A549 (cell line): ENCODE data around the gene CNTNAP2. TPM values are rescaled to one million over a fixed set of nuclear protein-coding genes. Genes with fewer than 3 reads are reported as not detected.

Source experiments
- ATAC-seq, 2 experiments: fragments of 200-7000 bp in 1 of 2; fragments of >200 bp in 1 of 2; cut with Nextera tagmentation in 1 of 2; cut with Tn5 transposase in 1 of 2; 3 replicates each; pipeline versions ENCODE4 v1.8.0 to v1.9.1; 2018 to 2020; ENCODE audit warnings: mild to moderate bottlenecking in 1 of 2, moderate library complexity in 1 of 2
- CTCF ChIA-PET: fragments of 300-600 bp; sonication (Branson Sonifier 250); formaldehyde crosslinking; extraction: SDS; loops from one replicate; lab custom pipeline; 2021; ENCODE audit warnings: antibody characterized with exemption, inconsistent platforms; lab: Yijun Ruan, JAX
- POLR2A ChIA-PET: fragments of 350-600 bp; formaldehyde crosslinking; extraction: SDS; loops from one replicate; lab custom pipeline; 2021; ENCODE audit warnings: antibody characterized with exemption, inconsistent platforms; lab: Yijun Ruan, JAX
- DNase-seq, 2 experiments: peaks; one replicate each; pipeline versions ENCODE4 v3.0.0 to v3.0.0-alpha.2; 2011 to 2016; ENCODE audit warnings: low read depth in 1 of 2, low spot score in 1 of 2
- FAIRE-seq: peaks from 2 replicates; lab custom pipeline; 2011; peaks lifted over from hg19 to GRCh38; lab: Jason Lieb, UNC
- H3K27ac ChIP-seq, 2 experiments: fragments of >200 bp; sonication (Bioruptor Twin); formaldehyde crosslinking; 3 replicates each; pipeline ENCODE4 v1.5.1; 2016 to 2017
- H3K4me1 ChIP-seq: fragments of >200 bp; sonication (Bioruptor Twin); formaldehyde crosslinking; 3 replicates; pipeline ENCODE4 v1.6.1; 2016
- H3K4me2 ChIP-seq: fragments of >200 bp; sonication (Bioruptor Twin); formaldehyde crosslinking; 3 replicates; pipeline ENCODE4 v1.6.1; 2016
- H3K4me3 ChIP-seq: fragments of >200 bp; sonication (Bioruptor Twin); formaldehyde crosslinking; 3 replicates; pipeline ENCODE4 v1.5.1; 2016
- H3K9me3 ChIP-seq: fragments of >200 bp; sonication (Bioruptor Twin); formaldehyde crosslinking; 3 replicates; pipeline ENCODE4 v1.6.1; 2016
- ATOH8 ChIP-seq: fragments of 250-450 bp; sonication (Bioruptor Pico); IDR thresholded peaks from 2 replicates; pipeline ENCODE4 v1.5.0; 2020; ENCODE audit warnings: low read depth, mild to moderate bottlenecking, moderate library complexity
- CBX2 ChIP-seq: fragments of 200-600 bp; sonication (generic); IDR thresholded peaks from 2 replicates; pipeline ENCODE4 v1.6.1; 2016; ENCODE audit warnings: low read depth, mild to moderate bottlenecking, borderline replicate concordance
- CBX8 ChIP-seq: fragments of 200-600 bp; sonication (generic); IDR thresholded peaks from 2 replicates; pipeline ENCODE4 v1.6.1; 2016
- CHD2 ChIP-seq: fragments of 150-350 bp; IDR thresholded peaks from 2 replicates; pipeline ENCODE4 v1.6.1; 2014; ENCODE audit warnings: low read length; ENCODE audit not compliant: partially characterized antibody
- CTCF ChIP-seq: fragments of >200 bp; sonication (Bioruptor Twin); formaldehyde crosslinking; IDR thresholded peaks from 3 replicates; pipeline ENCODE4 v1.5.1; 2016
- EHMT2 ChIP-seq: fragments of 200-600 bp; sonication (generic); IDR thresholded peaks from 2 replicates; pipeline ENCODE4 v1.6.1; 2016; ENCODE audit warnings: antibody characterized with exemption, low read depth, mild to moderate bottlenecking, moderate library complexity
- ELK1 ChIP-seq: fragments of 150-350 bp; IDR thresholded peaks from 2 replicates; pipeline ENCODE4 v1.6.1; 2014; ENCODE audit warnings: low read depth, mild to moderate bottlenecking, low read length
- EP300 ChIP-seq, 2 experiments: fragments of >200 bp; sonication (Bioruptor Twin); formaldehyde crosslinking; IDR thresholded peaks; 2 replicates in 1 of 2; 3 replicates in 1 of 2; pipeline ENCODE4 v1.6.1; 2016 to 2017
- ESRRA ChIP-seq: fragments of 150-350 bp; IDR thresholded peaks from 2 replicates; pipeline ENCODE4 v1.6.1; 2014; ENCODE audit warnings: mild to moderate bottlenecking, low read length, borderline replicate concordance
- FOXS1 ChIP-seq: fragments of 250-450 bp; sonication (Bioruptor Pico); IDR thresholded peaks from 2 replicates; pipeline ENCODE4 v1.5.0; 2020; ENCODE audit warnings: mild to moderate bottlenecking, moderate library complexity
- HOXB13 ChIP-seq: fragments of 250-450 bp; sonication (Bioruptor Pico); IDR thresholded peaks from 2 replicates; pipeline ENCODE4 v1.5.0; 2020; ENCODE audit warnings: low read depth, mild to moderate bottlenecking, moderate library complexity
- HOXB5 ChIP-seq: fragments of 250-450 bp; sonication (Bioruptor Pico); IDR thresholded peaks from 2 replicates; pipeline ENCODE4 v1.5.0; 2020; ENCODE audit warnings: mild to moderate bottlenecking, moderate library complexity
- JUNB ChIP-seq: fragments of >200 bp; sonication (Bioruptor Twin); formaldehyde crosslinking; IDR thresholded peaks from 2 replicates; pipeline ENCODE4 v1.6.1; 2016
- KDM1A ChIP-seq: fragments of 200-600 bp; sonication (generic); IDR thresholded peaks from 2 replicates; pipeline ENCODE4 v1.6.1; 2016; ENCODE audit warnings: low read depth, mild to moderate bottlenecking
- NFE2L2 ChIP-seq: fragments of 150-350 bp; conservative IDR thresholded peaks from 2 replicates; pipeline ENCODE4 v1.6.1; 2014; ENCODE audit warnings: low read length
- NR3C1 ChIP-seq: fragments of >200 bp; sonication (Bioruptor Twin); formaldehyde crosslinking; IDR thresholded peaks from 3 replicates; pipeline ENCODE4 v1.6.1; 2017
- PBX3 ChIP-seq: IDR thresholded peaks from 2 replicates; pipeline ENCODE4 v1.6.1; 2012
- POLR2A ChIP-seq: IDR thresholded peaks from 2 replicates; pipeline ENCODE4 v1.6.1; 2012; ENCODE audit warnings: mild to moderate bottlenecking, low read length
- POLR2AphosphoS2 ChIP-seq: conservative IDR thresholded peaks from 2 replicates; pipeline ENCODE4 v1.6.1; 2012; ENCODE audit warnings: low read length, improper control_type of control experiment, inconsistent platforms
- RAD21 ChIP-seq, 2 experiments: fragments of >200 bp in 1 of 2; sonication (Bioruptor Twin) in 1 of 2; formaldehyde crosslinking in 1 of 2; IDR thresholded peaks in 1 of 2; conservative IDR thresholded peaks in 1 of 2; 2 replicates in 1 of 2; 3 replicates in 1 of 2; pipeline ENCODE4 v1.6.1; 2012 to 2018; ENCODE audit warnings: inconsistent platforms in 1 of 2
- RARB ChIP-seq: fragments of 250-450 bp; sonication (Bioruptor Pico); IDR thresholded peaks from 2 replicates; pipeline ENCODE4 v1.8.0; 2021; ENCODE audit warnings: mild to moderate bottlenecking, moderate library complexity
- RCOR1 ChIP-seq: fragments of 150-350 bp; IDR thresholded peaks from 2 replicates; pipeline ENCODE4 v1.6.1; 2014; ENCODE audit warnings: antibody characterized with exemption, low read length, low read depth
- TFCP2L1 ChIP-seq: fragments of 250-450 bp; sonication (Bioruptor Pico); IDR thresholded peaks from 2 replicates; pipeline ENCODE4 v1.5.0; 2021; ENCODE audit warnings: mild to moderate bottlenecking
- WGBS: methylation state at CpG from one replicate; pipeline ENCODE4 v1.1.6; 2017; ENCODE audit errors: missing lambda C conversion rate; 5-methylcytosine and 5-hydroxymethylcytosine counted together
- polyA plus RNA-seq, 4 experiments: library from polyadenylated mRNA; depleted of rRNA in 3 of 4; stranded (reverse); fragments of >200 nt; fragmentation: RNase III in 1 of 4; extraction: RNeasy Plus Mini Kit Qiagen cat#74134 plus additional on column Dnase treatment in 1 of 4; gene quantifications; 2 replicates in 3 of 4; 3 replicates in 1 of 4; pipeline ENCODE4 v1.2.3, GENCODE V29; 2011 to 2017
- TF ChIP-seq, protein P1 (sequence below): fragments of >200 bp; sonication (Bioruptor Twin); formaldehyde crosslinking; IDR thresholded peaks from 3 replicates; pipeline ENCODE4 v1.6.1; 2016
- TF ChIP-seq, protein P2 (sequence below): fragments of 250-450 bp; sonication (Bioruptor Pico); IDR thresholded peaks from 2 replicates; pipeline ENCODE4 v1.5.0; 2021; ENCODE audit warnings: mild to moderate bottlenecking, moderate library complexity, borderline replicate concordance

CNTNAP2 gene
- polyA plus RNA-seq, 2 of the 4 experiments (the other 2 are of a cell fraction): 0.05 to 0.13 TPM

DNA sequence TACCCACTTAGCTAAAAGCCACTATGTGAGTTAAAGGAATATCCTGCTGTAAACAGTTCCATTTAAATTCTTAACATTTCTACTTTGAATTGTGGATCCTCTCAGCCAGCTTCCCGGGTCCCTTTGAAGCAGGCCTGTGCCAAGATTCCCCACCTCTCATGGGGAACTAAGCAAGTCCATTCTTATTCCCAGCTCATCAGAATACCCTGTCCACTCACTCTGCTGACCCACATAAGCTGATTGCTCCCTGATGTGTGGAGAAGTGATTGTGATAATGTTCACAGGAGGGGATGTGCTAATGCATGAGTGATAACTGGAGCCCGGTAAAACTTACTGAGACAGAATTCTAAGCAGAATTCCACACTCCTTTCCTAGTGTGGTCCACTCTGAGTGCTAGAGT lies 709.7 kb downstream of the CNTNAP2 start:
- ATAC-seq: no peak
- no peaks in the 10 kb centered on the region for H3K4me1 ChIP-seq
- TF ChIP-seq CBX8 (no peak), POLR2AphosphoS2 (no peak)
- TF ChIP-seq, protein P1, sequence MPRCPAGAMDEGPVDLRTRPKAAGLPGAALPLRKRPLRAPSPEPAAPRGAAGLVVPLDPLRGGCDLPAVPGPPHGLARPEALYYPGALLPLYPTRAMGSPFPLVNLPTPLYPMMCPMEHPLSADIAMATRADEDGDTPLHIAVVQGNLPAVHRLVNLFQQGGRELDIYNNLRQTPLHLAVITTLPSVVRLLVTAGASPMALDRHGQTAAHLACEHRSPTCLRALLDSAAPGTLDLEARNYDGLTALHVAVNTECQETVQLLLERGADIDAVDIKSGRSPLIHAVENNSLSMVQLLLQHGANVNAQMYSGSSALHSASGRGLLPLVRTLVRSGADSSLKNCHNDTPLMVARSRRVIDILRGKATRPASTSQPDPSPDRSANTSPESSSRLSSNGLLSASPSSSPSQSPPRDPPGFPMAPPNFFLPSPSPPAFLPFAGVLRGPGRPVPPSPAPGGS: no peak
- TF ChIP-seq, all 56 proteins: peak for 0
- no peak overlapping the region for H3K27ac ChIP-seq
- WGBS: 4% methylated on average over 2 of the region's 2 CpGs
- POLR2A ChIA-PET: no interaction called here
- DNase-seq (no peak), FAIRE-seq (no peak)
- CTCF ChIA-PET: no interaction called here
- H3K9me3 ChIP-seq: no peaks in the 10 kb centered on the region; the same call in 2 of the 3 replicates
- no peak overlapping the region for H3K4me3 ChIP-seq
- H3K4me2 ChIP-seq: no peak overlapping the region

DNA sequence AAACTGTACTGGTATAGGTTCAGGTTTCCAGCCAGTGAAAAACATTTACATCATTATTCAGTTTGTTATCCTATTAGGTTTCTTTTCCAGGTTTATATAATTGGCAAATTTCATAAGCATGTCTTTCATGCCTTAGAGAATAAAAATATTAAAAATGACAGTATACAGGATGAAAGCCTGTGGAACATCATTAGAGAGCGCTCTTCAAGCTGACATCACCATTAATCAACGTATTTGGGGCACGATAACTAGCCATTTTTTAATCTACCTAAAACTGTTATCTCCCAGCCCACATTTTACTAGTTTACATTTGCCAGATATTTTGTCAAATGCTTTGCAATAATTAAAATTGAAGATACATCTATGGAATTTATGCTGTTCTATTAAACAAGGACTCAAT lies 714.1 kb downstream of the CNTNAP2 start:
- TF ChIP-seq JUNB: no peak
- TF ChIP-seq TFCP2L1 (CRISPR knock-in tag): no peak
- no peak for TF ChIP-seq CBX2
- TF ChIP-seq HOXB5 (CRISPR knock-in tag): no peak
- TF ChIP-seq ELK1: no peak
- TF ChIP-seq HOXB13 (CRISPR knock-in tag): no peak
- TF ChIP-seq, all 56 proteins: peak for 0
- Histone ChIP-seq H3K4me2 (no peak overlapping the region), H3K4me1 (no peaks in the 10 kb centered on the region), H3K27ac (no peak overlapping the region), H3K4me3 (no peak overlapping the region), H3K9me3 (no peaks in the 10 kb centered on the region; the same call in 2 of the 3 replicates)
- ChIA-PET POLR2A (no interaction called here), CTCF (no interaction called here)
- 26% methylated on average over 3 of the region's 3 CpGs for WGBS
- ATAC-seq: no peak
- no peak for DNase-seq
- no peak for FAIRE-seq

DNA sequence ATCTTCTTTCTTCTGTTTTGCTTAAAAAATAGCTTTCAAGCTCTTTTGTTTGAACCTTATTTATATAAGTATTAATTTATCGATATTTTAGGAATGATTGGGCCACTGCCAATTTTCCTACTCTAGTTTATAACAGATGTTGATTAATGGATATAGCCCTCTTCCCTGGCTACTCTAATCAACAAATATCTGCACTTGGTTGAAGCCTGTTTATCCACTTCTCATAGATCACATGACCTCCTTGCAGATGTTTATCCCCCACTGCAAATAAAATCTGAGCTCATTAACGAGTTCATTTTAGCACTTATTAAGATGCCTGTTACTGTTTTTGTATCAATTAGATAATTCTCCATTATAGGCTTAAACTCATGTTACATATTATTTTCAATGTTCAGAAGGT lies 715.3 kb downstream of the CNTNAP2 start:
- CTCF ChIA-PET: interaction anchor here (0.7 kb wide), 1 partner anchor 1212 kb away, joined by 5 read pairs; no protein-coding TSS in a partner anchor

More for the DNA sequence above, 715.3 kb downstream of the CNTNAP2 start:
- no peak for ATAC-seq
- no peak for FAIRE-seq
- POLR2A ChIA-PET: no interaction called here
- no peak overlapping the region for H3K27ac ChIP-seq
- H3K4me3 ChIP-seq: no peak overlapping the region
- no peak overlapping the region for H3K4me2 ChIP-seq
- no peak for DNase-seq
- H3K4me1 ChIP-seq: no peaks in the 10 kb centered on the region
- TF ChIP-seq CTCF (no peak), TFCP2L1 (CRISPR knock-in tag) (no peak), RAD21 (conservative IDR thresholded peaks at IDR 0.05 in 1 of 2, IDR thresholded peaks at IDR 0.05 in 1 of 2) (no peak), RCOR1 (no peak), NFE2L2 (no peak), EP300 (IDR thresholded peaks at IDR 0.05) (no peak), PBX3 (no peak), ATOH8 (no peak), HOXB5 (CRISPR knock-in tag) (no peak), FOXS1 (CRISPR knock-in tag) (no peak), POLR2A (no peak), KDM1A (no peak), EHMT2 (no peak), NR3C1 (no peak), RARB (no peak), CHD2 (no peak), ESRRA (no peak)
- TF ChIP-seq, protein P2, sequence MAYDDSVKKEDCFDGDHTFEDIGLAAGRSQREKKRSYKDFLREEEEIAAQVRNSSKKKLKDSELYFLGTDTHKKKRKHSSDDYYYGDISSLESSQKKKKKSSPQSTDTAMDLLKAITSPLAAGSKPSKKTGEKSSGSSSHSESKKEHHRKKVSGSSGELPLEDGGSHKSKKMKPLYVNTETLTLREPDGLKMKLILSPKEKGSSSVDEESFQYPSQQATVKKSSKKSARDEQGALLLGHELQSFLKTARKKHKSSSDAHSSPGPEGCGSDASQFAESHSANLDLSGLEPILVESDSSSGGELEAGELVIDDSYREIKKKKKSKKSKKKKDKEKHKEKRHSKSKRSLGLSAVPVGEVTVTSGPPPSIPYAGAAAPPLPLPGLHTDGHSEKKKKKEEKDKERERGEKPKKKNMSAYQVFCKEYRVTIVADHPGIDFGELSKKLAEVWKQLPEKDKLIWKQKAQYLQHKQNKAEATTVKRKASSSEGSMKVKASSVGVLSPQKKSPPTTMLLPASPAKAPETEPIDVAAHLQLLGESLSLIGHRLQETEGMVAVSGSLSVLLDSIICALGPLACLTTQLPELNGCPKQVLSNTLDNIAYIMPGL: no peak
- H3K9me3 ChIP-seq: peaks cover 2% of the 10 kb centered on the region; the same call in 2 of the 3 replicates
- 3% methylated on average over 2 of the region's 2 CpGs for WGBS
